Stromal cell of bone marrow (primary cell): ENCODE data around the gene CCT8.
"Not testable (repeated sequence)": the region's sequence is repeated elsewhere in the genome, so short reads cannot be mapped to it uniquely, and the experiment has no call there.

ENCODE experiments used
- DNase-seq: peaks from one replicate; pipeline ENCODE4 v3.0.0-alpha.2; 2012; ENCODE audit warnings: low read depth

Gene CCT8

DNA sequence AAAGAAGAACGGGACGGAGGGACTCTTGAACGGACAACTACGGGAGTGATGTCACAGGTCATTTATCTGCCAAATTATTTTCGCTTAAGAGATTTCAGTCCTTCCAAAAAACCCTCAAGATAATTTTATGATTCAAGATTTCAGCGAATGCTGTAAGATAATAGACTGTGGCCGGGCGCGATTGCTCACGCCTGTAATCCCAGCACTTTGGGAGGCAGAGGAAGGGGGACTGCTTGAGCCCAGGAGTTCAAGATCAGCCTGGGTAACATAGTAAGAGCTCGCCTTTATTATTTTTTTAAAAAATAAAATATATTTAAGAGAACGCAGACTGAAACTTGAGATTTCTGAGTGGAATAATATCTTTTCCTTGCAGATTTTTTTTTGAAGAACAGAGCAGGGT, 54.9 kb downstream of the CCT8 start:
- DNase-seq = no peak

GRCh38 chr21:29017639-29018237, 55.7 kb downstream of the CCT8 start:
- no peak for DNase-seq

DNA sequence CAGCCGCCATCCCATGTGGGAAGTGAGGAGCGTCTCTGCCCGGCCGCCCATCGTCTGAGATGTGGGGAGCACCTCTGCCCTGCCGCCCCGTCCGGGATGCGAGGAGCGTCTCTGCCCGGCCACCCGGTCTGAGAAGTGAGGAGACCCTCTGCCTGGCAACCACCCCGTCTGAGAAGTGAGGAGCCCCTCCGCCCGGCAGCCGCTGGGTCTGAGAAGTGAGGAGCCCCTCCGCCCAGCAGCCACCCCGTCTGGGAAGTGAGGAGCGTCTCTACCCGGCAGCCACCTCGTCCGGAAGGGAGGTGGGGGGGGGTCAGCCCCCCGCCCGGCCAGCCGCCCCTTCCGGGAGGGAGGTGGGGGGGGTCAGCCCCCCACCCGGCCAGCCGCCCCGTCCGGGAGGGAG, 62.2 kb downstream of the CCT8 start:
- DNase-seq = not testable (repeated sequence)

DNA sequence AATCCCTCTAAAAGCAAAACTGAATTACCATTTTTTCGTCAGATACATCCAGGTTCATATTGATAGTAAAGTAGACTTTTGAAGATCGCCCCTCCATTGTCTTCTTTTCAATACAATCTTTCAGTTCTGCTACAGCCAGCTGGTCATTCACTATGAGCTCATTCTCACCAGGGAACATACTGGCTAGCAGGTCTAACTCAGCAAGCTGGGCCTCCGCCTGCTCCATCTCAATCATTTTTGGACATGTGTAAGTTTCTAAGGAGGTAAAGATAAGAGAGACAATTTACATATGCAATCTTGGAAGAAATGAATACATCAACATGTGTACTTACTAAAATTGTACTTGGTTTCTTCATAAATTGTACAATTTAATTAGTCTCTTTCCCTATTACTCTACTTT, 65.1 kb downstream of the CCT8 start:
- DNase-seq = no peak

- DNase-seq = no peak
Measured at GRCh38 chr21:29007810-29008209, 65.6 kb downstream of the CCT8 start.

- no peak for DNase-seq
Measured at GRCh38 chr21:29007135-29007534, 66.3 kb downstream of the CCT8 start.
